Esophagus muscularis mucosa (tissue), 4 donors: Measurements from ENCODE around the gene C19orf85.

Experiments
- EP300 ChIP-seq: sonication (generic); formaldehyde crosslinking; IDR thresholded peaks from one replicate; pipeline ENCODE4 v1.6.1; 2017; ENCODE audit warnings: antibody characterized with exemption
- POLR2A ChIP-seq: fragments of 450-650 bp; IDR thresholded peaks from one replicate; pipeline ENCODE4 v1.6.1; 2017; ENCODE audit warnings: antibody characterized with exemption, moderate library complexity, mild to moderate bottlenecking, low read depth
- TF ChIP-seq, protein P1 (sequence below), 3 experiments: fragments of 200-600 bp in 2 of 3; fragments of 450-650 bp in 1 of 3; sonication (generic) in 2 of 3; IDR thresholded peaks; one replicate each; pipeline ENCODE4 v1.5.1; 2017 to 2019; ENCODE audit warnings: antibody characterized with exemption in 3 of 3, mild to moderate bottlenecking in 2 of 3, moderate library complexity in 1 of 3

- TF ChIP-seq, protein P1, sequence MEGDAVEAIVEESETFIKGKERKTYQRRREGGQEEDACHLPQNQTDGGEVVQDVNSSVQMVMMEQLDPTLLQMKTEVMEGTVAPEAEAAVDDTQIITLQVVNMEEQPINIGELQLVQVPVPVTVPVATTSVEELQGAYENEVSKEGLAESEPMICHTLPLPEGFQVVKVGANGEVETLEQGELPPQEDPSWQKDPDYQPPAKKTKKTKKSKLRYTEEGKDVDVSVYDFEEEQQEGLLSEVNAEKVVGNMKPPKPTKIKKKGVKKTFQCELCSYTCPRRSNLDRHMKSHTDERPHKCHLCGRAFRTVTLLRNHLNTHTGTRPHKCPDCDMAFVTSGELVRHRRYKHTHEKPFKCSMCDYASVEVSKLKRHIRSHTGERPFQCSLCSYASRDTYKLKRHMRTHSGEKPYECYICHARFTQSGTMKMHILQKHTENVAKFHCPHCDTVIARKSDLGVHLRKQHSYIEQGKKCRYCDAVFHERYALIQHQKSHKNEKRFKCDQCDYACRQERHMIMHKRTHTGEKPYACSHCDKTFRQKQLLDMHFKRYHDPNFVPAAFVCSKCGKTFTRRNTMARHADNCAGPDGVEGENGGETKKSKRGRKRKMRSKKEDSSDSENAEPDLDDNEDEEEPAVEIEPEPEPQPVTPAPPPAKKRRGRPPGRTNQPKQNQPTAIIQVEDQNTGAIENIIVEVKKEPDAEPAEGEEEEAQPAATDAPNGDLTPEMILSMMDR (IDR thresholded peaks at IDR 0.05): no peak
- TF ChIP-seq POLR2A (no peak), EP300 (no peak)
These were observed 7.9 kb upstream of the C19orf85 start for GRCh38 chr19:55472463-55472862.
